Glomerular endothelial cell (primary cell): ENCODE results near the gene PHKG1. TPM values are rescaled to one million over a fixed set of nuclear protein-coding genes. Genes with fewer than 3 reads are reported as not detected.
"Not testable (repeated sequence)": the region's sequence is repeated elsewhere in the genome, so short reads cannot be mapped to it uniquely, and the experiment has no call there.

Experiments
- DNase-seq: peaks from one replicate; pipeline ENCODE4 v3.0.0-alpha.2; 2011; ENCODE audit warnings: low read depth, low spot score; ENCODE audit errors: extremely low read depth
- total RNA-seq: library from RNA; depleted of rRNA; stranded (reverse); fragments of >200 nt; gene quantifications from 2 replicates; pipeline ENCODE4 v1.2.3, GENCODE V29; 2015

Gene PHKG1
- total RNA-seq, 1 donor from 2014 or later: 0.35 TPM

DNA sequence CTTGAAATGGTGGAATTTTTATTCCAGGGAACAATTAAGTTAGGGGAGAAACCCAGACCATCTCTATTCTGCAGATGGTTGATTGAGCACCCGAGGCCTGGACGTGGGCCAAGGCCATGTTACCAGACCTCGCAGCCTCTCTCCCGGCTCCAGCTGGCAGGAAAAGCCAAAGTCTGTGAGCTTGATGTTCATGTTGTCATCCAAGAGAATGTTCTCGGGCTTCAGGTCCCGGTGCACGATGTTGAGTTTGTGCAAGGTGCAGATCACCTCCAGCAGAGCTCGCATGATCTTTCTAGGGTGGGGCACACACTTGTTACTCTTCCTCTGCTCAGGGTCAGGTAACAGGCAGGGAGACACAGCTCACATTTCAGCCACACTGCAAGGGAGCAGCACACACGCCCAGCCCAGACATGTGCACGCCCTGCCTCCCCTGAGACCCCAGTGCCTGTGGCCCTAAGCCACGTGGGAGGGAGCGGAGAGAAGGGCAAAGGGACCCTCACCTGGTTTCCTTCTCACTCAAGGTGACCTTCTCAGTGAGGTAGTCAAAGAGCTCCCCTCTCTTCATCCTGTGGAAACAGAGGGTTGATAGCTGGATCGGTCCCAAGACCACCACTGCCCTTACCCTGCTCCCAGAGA, 9.5 kb downstream of the PHKG1 start:
- DNase-seq: no peak

DNA sequence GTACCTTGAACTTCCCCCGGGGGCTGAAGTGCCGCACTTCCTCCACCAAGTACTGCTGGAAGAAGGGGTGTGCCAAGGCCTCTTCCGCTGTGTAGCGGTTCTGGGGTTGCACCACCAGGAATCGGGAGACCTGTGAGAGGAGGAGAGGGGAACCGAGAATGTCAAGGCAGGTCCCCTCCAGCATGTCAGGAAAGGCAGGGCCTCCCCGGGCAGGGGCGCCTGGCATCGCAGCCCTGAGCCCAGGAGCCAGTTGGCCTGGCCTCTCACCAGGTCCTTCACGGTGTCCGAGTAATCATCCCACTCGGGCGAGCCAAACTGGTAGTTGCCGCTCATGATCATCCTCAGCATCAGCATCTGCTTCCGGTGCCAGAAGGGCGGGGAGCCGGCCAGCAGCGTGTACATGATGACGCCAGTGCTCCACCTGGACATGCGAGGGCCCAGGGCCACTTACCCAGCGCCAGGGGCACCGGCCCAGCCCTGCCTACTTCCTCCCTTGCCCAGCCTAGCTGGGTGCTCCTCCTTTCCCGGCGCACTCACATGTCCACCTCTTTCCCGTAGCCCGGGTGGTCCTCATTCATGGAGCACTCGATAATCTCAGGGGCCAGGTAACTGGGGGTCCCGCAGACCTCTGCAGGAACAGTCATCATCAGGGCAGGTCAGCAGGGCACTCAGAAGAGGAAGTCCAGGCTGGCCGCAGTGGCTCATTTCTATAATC, 11.0 kb downstream of the PHKG1 start:
- no peak for DNase-seq

DNA sequence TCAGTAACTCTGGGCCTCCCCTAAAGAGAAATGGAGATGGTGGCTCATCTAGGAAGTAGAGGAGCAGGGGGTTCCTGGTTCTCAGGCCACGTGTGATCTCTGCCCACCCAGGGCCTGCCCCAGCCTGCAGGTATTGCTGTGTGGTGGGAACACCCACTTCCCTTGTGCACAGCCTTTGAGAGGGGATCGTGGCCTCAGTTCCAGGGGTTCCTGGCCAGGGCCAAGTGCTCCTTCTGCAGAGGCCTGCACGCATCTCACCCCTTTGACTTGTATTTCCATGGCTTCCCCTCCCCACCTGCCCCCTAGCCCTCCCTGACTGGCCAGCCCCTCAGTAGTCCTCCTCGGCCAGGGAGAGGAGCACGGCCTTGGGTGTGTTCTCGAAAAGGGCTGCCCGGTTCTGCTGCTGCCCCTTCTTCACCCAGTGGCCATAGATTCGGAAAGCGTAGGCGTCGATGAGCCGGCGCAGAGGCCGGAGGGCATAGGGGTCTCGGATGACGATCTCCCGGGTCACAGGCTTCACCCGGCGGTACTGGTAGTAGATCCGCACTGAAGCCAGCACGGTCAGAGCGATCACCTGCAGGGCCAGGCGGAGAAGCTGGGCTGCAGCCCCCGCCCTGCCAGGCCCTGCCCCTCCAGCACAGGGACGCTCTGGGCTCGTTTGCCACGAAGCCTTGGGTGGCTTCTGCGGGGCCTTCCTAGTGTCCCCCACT, 11.9 kb downstream of the PHKG1 start:
- not testable (repeated sequence) for DNase-seq

DNA sequence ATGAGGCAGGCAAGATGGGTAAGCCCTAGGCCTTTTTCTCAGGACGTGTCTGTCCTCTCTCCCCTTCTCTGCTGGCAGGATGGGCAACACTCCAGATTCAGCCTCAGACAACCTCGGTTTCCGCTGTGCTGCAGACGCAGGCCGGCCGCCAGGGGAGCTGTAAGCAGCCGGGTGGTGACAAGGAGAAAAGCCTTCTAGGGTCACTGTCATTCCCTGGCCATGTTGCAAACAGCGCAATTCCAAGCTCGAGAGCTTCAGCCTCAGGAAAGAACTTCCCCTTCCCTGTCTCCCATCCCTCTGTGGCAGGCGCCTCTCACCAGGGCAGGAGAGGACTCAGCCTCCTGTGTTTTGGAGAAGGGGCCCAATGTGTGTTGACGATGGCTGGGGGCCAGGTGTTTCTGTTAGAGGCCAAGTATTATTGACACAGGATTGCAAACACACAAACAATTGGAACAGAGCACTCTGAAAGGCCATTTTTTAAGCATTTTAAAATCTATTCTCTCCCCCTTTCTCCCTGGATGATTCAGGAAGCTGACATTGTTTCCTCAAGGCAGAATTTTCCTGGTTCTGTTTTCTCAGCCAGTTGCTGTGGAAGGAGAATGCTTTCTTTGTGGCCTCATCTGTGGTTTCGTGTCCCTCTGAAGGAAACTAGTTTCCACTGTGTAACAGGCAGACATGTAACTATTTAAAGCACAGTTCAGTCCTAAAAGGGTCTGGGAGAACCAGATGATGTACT, 13.1 kb downstream of the PHKG1 start:
- DNase-seq: no peak

DNA sequence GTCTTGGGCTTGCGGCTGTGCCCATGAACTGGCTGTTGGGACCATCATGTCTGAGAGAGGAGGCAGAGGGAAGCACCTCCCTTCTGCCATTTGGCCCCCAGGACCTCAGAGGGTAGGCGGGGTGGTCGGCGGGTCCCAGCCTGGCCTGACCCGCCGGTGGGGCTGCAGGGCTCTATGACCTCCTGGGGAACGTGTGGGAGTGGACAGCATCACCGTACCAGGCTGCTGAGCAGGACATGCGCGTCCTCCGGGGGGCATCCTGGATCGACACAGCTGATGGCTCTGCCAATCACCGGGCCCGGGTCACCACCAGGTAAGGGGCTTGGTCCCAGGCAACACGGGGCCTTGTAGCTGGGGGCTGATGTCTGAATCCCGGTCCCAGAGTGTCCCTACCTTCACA, 14.6 kb downstream of the PHKG1 start:
- no peak for DNase-seq

DNA sequence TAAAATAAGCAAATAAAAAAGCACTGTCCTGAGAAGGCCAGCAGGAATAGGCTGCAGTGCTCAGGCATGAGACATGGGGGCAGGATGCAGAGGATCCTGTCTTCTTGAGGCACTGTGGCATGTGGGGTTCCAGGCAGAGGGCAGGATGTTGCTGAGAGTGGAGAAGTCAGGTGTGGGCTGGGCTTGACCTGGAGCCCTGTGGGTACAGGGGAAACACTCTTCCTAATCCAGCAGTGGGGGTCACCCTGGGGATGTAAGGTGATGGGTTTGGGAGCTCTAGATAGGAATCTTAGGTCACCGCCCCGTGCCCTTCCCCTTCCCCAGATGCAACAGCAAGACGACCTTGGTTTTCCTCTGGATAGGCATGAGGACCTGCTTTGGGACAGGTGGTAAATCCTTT, 15.1 kb downstream of the PHKG1 start:
- no peak for DNase-seq

DNA sequence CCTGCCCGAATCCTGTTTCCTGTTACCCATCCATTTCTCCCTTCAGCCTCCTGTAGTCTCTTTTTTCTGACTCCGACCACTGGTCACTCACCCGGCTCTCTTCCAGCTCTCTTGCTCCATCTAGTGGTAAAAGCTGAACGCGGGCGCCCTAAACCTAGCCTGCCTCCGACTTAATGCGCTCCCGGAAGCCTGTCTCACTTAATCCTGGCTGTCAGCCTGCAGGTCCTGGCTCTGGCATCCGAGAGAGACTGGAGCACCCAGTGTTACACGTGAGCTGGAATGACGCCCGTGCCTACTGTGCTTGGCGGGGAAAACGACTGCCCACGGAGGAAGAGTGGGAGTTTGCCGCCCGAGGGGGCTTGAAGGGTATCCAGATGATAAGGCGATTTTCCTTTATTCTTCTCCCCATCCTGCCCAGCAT, 18.4 kb downstream of the PHKG1 start:
- DNase-seq: no peak

DNA sequence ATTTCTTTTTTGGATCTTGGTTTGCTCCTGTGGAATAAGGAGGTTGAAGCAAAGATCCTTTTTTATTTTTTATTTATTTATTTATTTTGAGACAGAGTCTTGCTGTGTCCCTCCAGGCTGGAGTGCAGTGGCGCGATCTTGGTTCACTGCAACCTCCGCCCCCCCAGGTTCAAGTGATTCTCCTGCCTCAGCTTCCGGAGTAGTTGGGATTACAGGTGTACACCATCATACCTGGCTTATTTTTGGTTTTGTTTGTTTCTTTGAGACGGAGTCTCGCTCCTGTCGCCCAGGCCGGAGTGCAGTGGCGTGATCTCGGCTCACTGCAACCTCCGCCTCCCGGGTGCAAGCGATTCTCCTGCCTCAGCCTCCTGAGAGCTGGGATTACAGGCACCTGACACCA, 26.4 kb downstream of the PHKG1 start:
- not testable (repeated sequence) for DNase-seq

DNA sequence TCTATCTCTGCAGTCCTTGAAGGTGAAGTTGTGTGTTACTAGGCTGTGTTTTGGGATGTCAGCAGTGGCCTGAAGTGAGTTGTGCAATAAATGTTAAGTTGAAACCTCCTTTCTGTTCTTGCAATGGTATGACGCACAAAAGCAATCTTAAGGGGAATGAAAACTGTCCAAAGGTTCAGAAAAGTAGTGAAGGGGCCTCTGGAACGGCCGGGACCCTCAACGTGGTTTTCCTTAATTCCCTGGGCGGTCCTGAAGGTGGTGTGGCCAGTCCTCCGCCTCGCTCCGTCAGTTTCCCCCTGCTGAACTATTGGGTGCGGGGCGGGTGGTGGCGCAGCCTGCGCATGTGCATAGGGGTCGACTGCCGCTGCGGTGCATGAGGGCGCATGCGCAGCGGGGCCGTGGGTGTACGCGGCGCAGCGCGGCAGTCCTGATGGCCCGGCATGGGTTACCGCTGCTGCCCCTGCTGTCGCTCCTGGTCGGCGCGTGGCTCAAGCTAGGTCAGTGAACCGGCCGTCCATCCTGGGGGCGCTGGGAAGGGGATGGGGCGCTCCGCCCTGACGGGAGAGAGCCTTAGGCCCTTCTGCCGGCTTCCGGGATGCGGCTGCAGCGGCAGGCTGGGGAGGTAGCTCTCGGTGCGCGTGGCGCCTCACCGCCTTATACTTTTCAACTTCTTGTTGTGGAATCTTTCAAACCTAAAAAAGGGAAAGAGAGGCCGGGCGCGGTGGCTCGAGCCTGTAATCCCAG, 28.7 kb downstream of the PHKG1 start, which contains the start of gene SUMF2:
SUMF2 (plus strand) TSS at position 405 of the 744 bp plus-strand sequence; CDS start at position 431, 26 bp downstream.
- no peak for DNase-seq

DNA sequence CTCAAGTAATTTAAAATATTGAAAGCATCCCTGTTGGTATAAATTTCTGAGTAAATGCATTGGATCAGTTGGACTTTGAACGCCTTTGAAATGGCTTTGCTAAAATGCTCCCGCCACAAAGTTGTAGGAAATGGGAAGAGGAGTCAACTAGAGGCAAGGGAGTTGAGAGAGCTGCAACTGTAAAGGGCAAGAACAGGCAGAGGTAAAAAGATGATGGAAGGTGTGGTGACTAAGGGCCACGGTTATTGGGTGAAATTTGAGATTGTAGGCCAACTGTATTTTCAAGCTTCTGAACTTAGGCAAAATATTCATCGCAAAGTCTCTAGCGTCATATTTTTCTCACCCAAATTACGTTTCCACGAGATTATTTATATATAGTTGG, 29.3 kb downstream of the PHKG1 start:
- DNase-seq: no peak

DNA sequence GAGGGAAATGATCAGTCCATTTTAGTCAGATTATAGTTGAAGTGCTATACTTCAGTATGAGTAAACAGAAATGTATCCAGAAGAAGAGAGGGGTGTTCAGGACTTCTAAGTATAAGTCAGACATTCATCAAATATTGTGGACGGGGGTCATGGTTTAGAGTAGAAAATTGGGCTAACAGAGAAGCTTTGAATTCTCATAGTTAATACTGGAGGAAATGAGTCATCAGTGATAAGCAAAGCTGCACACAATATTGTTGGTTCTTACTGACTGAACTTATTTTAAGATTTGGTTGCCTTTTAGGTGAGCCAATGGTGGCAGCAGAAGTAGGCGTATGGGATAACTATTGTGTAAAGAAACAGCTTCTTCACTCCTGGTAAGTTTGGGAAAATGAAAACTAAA, 30.4 kb downstream of the PHKG1 start:
- DNase-seq: no peak

DNA sequence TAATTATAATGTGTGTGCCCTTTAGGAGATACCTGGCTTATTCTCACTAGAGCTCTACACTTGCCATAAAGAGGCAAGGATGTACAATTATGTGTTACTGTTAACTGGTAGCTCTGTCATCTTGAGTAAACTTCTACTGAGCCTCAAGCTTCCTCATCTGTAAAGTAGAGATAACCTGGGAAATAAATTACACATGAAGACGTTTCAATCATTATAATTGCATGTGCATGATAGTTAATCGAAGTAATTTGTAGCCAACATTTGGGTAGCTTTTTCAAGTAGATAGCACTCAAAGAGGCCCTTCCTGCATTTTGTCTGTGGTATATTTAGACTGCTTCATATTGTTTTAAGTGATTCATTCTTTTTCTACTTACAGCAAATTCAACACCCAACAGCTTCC, 38.8 kb downstream of the PHKG1 start:
- no peak for DNase-seq

DNA sequence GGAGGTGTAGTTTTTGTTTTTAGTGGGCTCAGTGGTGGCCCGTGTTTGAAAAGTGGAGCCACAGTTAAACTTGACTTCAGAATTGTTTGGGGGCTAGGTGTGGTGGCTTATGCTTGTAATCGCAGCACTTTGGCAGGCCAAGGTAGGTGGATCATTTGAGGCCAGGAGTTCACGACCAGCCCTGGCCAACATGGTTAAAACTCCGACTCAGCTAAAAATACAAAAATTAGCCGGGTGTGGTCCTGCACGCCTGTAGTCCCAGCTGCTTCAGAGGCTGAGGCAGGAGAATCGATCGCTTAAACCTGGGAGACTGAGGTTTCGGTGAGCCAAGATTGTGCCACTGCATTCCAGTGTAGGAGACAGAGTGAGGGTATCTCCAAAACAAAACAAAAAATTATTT, 39.4 kb downstream of the PHKG1 start:
- DNase-seq: no peak

DNA sequence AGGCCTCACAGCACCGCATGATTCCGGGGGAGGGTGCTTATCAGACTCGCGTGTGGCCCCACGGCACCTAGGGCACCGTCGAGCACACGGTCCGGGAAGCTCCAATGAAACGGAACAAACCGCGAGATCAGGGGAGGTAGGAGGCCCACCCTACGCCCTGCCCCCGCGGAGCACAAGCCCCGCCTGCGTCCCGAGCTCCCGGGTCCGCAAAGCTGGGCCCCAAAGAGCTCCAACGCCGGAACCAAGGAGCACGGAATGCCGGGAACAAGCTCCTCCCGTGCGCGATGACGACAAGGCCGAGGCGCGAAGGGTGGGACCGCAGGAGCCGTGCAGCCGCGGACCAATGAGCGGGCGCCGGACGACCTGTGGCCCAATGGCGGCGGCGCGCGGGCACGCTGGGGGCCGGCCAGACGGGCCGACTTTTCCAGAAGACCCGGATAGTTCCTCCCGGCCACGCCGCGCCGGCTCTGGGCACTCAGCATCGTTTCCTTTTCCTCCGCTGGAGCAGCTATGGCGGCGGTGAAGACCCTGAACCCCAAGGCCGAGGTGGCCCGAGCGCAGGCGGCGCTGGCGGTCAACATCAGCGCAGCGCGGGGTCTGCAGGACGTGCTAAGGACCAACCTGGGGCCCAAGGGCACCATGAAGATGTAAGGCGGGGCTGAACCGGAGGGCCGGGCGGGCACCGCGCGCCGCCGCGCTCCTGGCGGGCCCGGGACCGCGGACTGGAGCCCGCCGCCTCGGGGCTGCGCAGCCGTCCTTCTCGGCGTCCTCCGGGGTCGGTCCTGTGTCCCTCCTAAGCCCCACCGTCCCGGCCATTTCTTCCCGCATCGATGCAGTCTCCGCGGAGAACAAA, 41.2 kb downstream of the PHKG1 start, which contains the start of the genes CCT6A and PSPH:
CCT6A (plus strand) TSS at position 427 of the 853 bp plus-strand sequence; CDS start at position 511, 84 bp downstream.
PSPH (minus strand) TSS at position 106 of the 853 bp plus-strand sequence. CDS start 30,232 bp downstream, outside the sequence.
- DNase-seq: no peak

DNA sequence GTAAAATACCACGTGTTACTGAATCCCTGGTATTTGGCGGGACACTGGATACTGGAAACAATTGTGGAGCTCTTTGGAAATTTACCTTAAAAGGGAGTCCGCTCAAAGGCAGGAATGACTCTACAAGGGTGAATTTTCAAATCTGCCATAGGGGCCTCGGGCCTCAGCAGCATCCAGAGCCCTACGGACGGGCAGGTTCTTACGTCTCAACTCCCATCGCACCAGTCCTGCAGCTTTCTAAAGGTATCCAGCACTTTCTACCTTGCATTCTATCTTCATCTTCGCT, 41.8 kb downstream of the PHKG1 start:
- DNase-seq: no peak

DNA sequence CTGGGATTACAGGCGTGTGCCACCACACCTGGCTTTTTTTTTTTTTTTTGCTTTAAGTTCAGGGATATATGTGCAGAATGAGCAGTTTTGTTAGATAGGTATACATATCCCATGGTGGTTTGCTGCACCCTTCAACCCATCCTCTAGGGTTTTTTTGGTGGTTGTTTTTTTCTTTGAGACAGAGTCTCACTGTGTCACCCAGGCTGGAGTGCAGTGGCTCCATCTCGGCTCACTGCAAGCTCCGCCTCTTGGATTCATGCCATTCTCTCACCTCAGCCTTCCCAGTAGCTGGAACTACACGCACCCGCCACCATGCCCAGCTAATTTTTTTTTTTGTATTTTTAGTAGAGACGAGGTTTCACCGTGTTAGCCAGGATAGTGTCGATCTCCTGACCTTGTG, 44.0 kb downstream of the PHKG1 start:
- DNase-seq: not testable (repeated sequence)

DNA sequence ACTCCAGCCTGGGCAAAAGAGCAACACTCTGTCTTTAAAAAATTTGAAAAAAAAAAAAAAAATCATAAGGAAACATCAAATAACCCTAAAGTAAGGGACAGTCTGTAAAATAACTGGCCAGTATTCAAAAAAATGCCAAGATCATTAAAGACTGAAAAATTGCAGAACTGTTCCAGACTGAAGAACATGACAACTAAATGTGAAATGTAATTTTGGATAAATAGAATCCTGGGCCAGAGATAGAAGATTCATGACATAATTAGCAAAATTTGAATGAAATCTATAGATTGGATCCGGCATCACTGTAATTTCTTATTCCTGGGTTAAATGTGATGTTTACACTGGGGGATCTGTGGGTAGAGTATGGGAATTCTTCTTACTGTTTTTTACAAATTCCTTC, 44.5 kb downstream of the PHKG1 start:
- no peak for DNase-seq

DNA sequence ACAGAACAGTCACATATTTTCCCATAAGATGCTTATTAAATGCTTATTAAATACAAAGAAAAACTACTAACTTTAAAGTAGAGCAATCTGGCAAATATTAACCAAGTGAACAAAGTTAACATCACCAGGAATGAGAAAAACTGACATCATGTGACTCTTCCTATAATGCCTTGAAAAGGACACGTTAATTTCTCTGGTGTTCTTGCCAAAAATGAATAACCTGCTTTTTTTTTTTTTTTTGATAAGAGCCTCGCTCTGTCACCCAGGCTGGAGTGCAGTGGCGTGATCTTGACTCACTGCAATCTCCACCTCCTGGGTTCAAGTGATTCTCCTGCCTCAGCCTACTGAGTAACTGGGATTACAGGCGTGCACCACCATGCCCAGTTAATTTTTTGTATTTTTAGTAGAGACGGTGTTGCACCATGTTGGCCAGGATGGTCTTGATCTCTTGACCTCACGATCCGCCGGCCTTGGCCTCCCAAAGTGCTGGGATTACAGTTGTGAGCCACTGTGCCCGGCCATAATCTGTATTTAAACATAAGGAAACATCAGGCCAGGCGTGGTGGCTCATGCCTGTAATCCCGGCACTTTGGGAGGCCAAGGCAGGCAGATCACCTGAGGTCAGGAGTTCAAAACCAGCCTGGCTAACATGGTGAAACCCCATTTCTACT, 45.2 kb downstream of the PHKG1 start:
- DNase-seq: not testable (repeated sequence)
